HepG2 (cell line): Measurements from ENCODE around the gene KIAA0930. TPM values are rescaled to one million over a fixed set of nuclear protein-coding genes. Genes with fewer than 3 reads are reported as not detected.

Source experiments
- CHD2 ChIP-seq: IDR thresholded peaks from 2 replicates; pipeline ENCODE4 v1.6.1; 2011; ENCODE audit warnings: low read depth, low read length, improper control_type of control experiment
- FOXA3 ChIP-seq: IDR thresholded peaks from 2 replicates; pipeline ENCODE4 v1.6.1; 2016; ENCODE audit warnings: missing genetic modification reagents, missing compliant biosample characterization
- HIC2 ChIP-seq: sonication (generic); formaldehyde crosslinking; IDR thresholded peaks from 2 replicates; pipeline ENCODE4 v1.9.0; 2022; ENCODE audit warnings: low read depth, missing genetic modification reagents
- MAFG ChIP-seq: sonication (generic); formaldehyde crosslinking; IDR thresholded peaks from 2 replicates; pipeline ENCODE4 v1.5.1; 2020; ENCODE audit warnings: mild to moderate bottlenecking, missing genetic modification reagents
- PAX8 ChIP-seq: sonication (generic); formaldehyde crosslinking; IDR thresholded peaks from 2 replicates; pipeline ENCODE4 v1.8.0; 2022; ENCODE audit warnings: mild to moderate bottlenecking, missing genetic modification reagents, borderline replicate concordance
- SMAD3 ChIP-seq: sonication (generic); formaldehyde crosslinking; IDR thresholded peaks from 2 replicates; pipeline ENCODE4 v1.4.0; 2020; ENCODE audit warnings: missing genetic modification reagents
- SMC3 ChIP-seq: IDR thresholded peaks from 2 replicates; pipeline ENCODE4 v1.6.1; 2011; ENCODE audit warnings: low read length, improper control_type of control experiment
- SP2 ChIP-seq: sonication (generic); formaldehyde crosslinking; IDR thresholded peaks from 2 replicates; pipeline ENCODE4 v1.5.1; 2020; ENCODE audit warnings: mild to moderate bottlenecking, missing genetic modification reagents
- SP4 ChIP-seq: sonication (generic); formaldehyde crosslinking; IDR thresholded peaks from 2 replicates; pipeline ENCODE4 v1.8.1; 2023; ENCODE audit warnings: mild to moderate bottlenecking, missing genetic modification reagents
- THAP8 ChIP-seq: sonication (generic); formaldehyde crosslinking; IDR thresholded peaks from 2 replicates; pipeline ENCODE4 v1.5.1; 2020; ENCODE audit warnings: missing genetic modification reagents, mild to moderate bottlenecking, borderline replicate concordance
- TRIM24 ChIP-seq: sonication (generic); formaldehyde crosslinking; IDR thresholded peaks from 2 replicates; pipeline ENCODE4 v1.8.0; 2022; ENCODE audit warnings: mild to moderate bottlenecking, missing genetic modification reagents
- U2AF1 ChIP-seq: fragments of 200-400 bp; formaldehyde crosslinking; optimal IDR thresholded peaks from 2 replicates; pipeline ENCODE3; 2017; ENCODE audit warnings: mild to moderate bottlenecking, low read depth, low read length
- ZBTB7A ChIP-seq: sonication (generic); formaldehyde crosslinking; IDR thresholded peaks from 2 replicates; pipeline ENCODE4 v1.8.0; 2022; ENCODE audit warnings: mild to moderate bottlenecking, missing genetic modification reagents
- ZBTB7B ChIP-seq: sonication (generic); formaldehyde crosslinking; IDR thresholded peaks from 2 replicates; pipeline ENCODE4 v1.4.0; 2020; ENCODE audit warnings: missing genetic modification reagents
- ZKSCAN8 ChIP-seq: IDR thresholded peaks from 2 replicates; pipeline ENCODE4 v1.6.1; 2016; ENCODE audit warnings: borderline replicate concordance, missing genetic modification reagents, missing compliant biosample characterization
- ZNF263 ChIP-seq: sonication (generic); formaldehyde crosslinking; IDR thresholded peaks from 2 replicates; pipeline ENCODE4 v1.4.0; 2020; ENCODE audit warnings: missing genetic modification reagents
- ZNF569 ChIP-seq: sonication (generic); formaldehyde crosslinking; IDR thresholded peaks from 2 replicates; pipeline ENCODE4 v1.5.0; 2020; ENCODE audit warnings: mild to moderate bottlenecking, missing genetic modification reagents, moderate library complexity, borderline replicate concordance
- polyA plus RNA-seq, 8 experiments: library from polyadenylated mRNA; depleted of rRNA in 3 of 8; stranded (reverse) in 7 of 8; unstranded in 1 of 8; fragments of >200 nt; fragmentation: Illumina TruSeq in 4 of 8; extraction: Trizol in 4 of 8; gene quantifications; 2 replicates each; pipeline versions ENCODE4 v1.2.1 to v1.2.3, GENCODE V29; 2011 to 2016; ENCODE audit warnings: low read depth in 4 of 8, missing spikeins in 1 of 8, mixed read lengths in 1 of 8; ENCODE audit not compliant: insufficient read depth in 1 of 8
- total RNA-seq, 5 experiments: library from RNA; depleted of rRNA; stranded (reverse); fragments of >200 nt; fragmentation: Illumina TruSeq; extraction: Trizol; gene quantifications; 2 replicates each; pipeline ENCODE4 v1.2.3, GENCODE V29; 2016; ENCODE audit warnings: low read depth in 1 of 5
- TF ChIP-seq, protein P1 (sequence below): sonication (generic); formaldehyde crosslinking; IDR thresholded peaks from 2 replicates; pipeline ENCODE4 v1.8.0; 2023; ENCODE audit warnings: mild to moderate bottlenecking, missing genetic modification reagents
- TF ChIP-seq, protein P2 (sequence below): sonication (generic); formaldehyde crosslinking; IDR thresholded peaks from 2 replicates; pipeline ENCODE4 v1.4.0; 2020; ENCODE audit warnings: missing genetic modification reagents, borderline replicate concordance
- TF ChIP-seq, protein P3 (sequence below): sonication (generic); formaldehyde crosslinking; IDR thresholded peaks from 2 replicates; pipeline ENCODE4 v1.4.0; 2020; ENCODE audit warnings: missing genetic modification reagents

KIAA0930 gene
- total and polyA plus RNA-seq, 2 of the 13 experiments (the other 11 are each of a cell fraction or from before 2014, with no cell fraction given), result 27.0 to 38.2 TPM

DNA sequence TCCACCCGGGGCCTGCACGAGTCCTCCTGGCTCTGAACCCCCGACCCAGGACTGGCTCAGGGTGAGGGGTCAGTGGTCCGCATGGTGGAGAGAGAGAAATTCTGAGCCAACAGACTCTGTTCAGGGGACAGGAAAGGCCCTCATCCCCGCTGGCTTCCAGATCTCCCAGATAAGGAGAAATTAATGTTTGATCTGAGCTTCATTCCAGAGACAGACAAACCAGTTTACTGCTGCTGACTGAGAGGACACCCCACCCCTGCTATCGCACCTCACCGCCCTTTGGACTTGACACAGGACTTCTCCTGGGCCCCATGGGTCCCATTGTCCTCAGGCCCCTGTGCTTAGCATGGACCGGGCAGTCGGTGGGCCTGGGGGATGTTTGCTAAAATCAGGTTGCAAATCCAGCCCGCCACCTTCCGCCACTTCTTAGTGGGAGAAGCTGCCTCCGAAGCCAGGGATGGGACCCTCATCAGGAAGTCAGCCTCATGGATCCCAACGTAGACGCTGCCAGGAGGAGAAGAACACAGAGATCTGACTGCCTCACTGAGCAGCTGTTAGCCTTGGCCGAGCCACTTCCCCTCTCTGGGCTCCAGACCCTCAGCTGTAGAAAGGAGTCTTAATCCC is 32.9 kb upstream of the KIAA0930 start (continued):
- TF ChIP-seq SP4, result 0 out of 2 replicates have a peak, but pooled peaks have one; percentile 47
- TF ChIP-seq TRIM24 (CRISPR knock-in tag), result no peak
- peak; percentile 99 for TF ChIP-seq ZNF263
- TF ChIP-seq U2AF1, result peak; percentile 93
- TF ChIP-seq SMC3, result no peak; the same call in 1 of the 2 replicates
- peak; percentile 98 for TF ChIP-seq ZBTB7A (CRISPR knock-in tag)
- peak; percentile 15; the same call in 1 of the 2 replicates for TF ChIP-seq CHD2
- TF ChIP-seq, protein P1, sequence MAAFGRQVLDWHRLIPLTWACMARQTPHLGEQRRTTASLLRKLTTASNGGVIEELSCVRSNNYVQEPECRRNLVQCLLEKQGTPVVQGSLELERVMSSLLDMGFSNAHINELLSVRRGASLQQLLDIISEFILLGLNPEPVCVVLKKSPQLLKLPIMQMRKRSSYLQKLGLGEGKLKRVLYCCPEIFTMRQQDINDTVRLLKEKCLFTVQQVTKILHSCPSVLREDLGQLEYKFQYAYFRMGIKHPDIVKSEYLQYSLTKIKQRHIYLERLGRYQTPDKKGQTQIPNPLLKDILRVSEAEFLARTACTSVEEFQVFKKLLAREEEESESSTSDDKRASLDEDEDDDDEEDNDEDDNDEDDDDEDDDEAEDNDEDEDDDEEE (CRISPR knock-in tag), result no peak
- TF ChIP-seq THAP8, result no peak
- no peak for TF ChIP-seq ZNF569
- TF ChIP-seq HIC2, result 0 out of 2 replicates have a peak, but pooled peaks have one; percentile 24
- peak; percentile 87 for TF ChIP-seq FOXA3 (CRISPR knock-in tag)
- peak; percentile 74; the same call in 1 of the 2 replicates for TF ChIP-seq SMAD3
- TF ChIP-seq, protein P2, sequence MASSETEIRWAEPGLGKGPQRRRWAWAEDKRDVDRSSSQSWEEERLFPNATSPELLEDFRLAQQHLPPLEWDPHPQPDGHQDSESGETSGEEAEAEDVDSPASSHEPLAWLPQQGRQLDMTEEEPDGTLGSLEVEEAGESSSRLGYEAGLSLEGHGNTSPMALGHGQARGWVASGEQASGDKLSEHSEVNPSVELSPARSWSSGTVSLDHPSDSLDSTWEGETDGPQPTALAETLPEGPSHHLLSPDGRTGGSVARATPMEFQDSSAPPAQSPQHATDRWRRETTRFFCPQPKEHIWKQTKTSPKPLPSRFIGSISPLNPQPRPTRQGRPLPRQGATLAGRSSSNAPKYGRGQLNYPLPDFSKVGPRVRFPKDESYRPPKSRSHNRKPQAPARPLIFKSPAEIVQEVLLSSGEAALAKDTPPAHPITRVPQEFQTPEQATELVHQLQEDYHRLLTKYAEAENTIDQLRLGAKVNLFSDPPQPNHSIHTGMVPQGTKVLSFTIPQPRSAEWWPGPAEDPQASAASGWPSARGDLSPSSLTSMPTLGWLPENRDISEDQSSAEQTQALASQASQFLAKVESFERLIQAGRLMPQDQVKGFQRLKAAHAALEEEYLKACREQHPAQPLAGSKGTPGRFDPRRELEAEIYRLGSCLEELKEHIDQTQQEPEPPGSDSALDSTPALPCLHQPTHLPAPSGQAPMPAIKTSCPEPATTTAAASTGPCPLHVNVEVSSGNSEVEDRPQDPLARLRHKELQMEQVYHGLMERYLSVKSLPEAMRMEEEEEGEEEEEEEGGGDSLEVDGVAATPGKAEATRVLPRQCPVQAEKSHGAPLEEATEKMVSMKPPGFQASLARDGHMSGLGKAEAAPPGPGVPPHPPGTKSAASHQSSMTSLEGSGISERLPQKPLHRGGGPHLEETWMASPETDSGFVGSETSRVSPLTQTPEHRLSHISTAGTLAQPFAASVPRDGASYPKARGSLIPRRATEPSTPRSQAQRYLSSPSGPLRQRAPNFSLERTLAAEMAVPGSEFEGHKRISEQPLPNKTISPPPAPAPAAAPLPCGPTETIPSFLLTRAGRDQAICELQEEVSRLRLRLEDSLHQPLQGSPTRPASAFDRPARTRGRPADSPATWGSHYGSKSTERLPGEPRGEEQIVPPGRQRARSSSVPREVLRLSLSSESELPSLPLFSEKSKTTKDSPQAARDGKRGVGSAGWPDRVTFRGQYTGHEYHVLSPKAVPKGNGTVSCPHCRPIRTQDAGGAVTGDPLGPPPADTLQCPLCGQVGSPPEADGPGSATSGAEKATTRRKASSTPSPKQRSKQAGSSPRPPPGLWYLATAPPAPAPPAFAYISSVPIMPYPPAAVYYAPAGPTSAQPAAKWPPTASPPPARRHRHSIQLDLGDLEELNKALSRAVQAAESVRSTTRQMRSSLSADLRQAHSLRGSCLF (CRISPR knock-in tag), result no peak
- TF ChIP-seq ZKSCAN8, result peak; percentile 71; the same call in 1 of the 2 replicates
- TF ChIP-seq, protein P3, sequence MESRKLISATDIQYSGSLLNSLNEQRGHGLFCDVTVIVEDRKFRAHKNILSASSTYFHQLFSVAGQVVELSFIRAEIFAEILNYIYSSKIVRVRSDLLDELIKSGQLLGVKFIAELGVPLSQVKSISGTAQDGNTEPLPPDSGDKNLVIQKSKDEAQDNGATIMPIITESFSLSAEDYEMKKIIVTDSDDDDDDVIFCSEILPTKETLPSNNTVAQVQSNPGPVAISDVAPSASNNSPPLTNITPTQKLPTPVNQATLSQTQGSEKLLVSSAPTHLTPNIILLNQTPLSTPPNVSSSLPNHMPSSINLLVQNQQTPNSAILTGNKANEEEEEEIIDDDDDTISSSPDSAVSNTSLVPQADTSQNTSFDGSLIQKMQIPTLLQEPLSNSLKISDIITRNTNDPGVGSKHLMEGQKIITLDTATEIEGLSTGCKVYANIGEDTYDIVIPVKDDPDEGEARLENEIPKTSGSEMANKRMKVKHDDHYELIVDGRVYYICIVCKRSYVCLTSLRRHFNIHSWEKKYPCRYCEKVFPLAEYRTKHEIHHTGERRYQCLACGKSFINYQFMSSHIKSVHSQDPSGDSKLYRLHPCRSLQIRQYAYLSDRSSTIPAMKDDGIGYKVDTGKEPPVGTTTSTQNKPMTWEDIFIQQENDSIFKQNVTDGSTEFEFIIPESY (CRISPR knock-in tag), result no peak
- peak; percentile 99 for TF ChIP-seq ZBTB7B (CRISPR knock-in tag)
- TF ChIP-seq SP2 (CRISPR knock-in tag), result no peak
- 0 out of 2 replicates have a peak, but pooled peaks have one; percentile 29 for TF ChIP-seq PAX8
- no peak for TF ChIP-seq MAFG (CRISPR knock-in tag)
